Thymus (tissue), 11 donors: ENCODE results near the gene SOX8. TPM values are rescaled to one million over a fixed set of nuclear protein-coding genes. Genes with fewer than 3 reads are reported as not detected.

Experiments used
- DNase-seq, 9 donors: peaks; one replicate each; pipeline ENCODE4 v3.0.0-alpha.2; 2013; ENCODE audit warnings: low spot score in 9 of 9, low read depth in 6 of 9, missing footprints in 1 of 9
- H3K27ac ChIP-seq, 2 donors: one replicate each; pipeline ENCODE4 v1.5.1; 2013; ENCODE audit warnings: control low read depth in 1 of 2, low read depth in 1 of 2, low read length in 1 of 2, mild to moderate bottlenecking in 1 of 2, moderate library complexity in 1 of 2
- H3K27me3 ChIP-seq, 2 donors: one replicate each; pipeline ENCODE4 v1.5.1; 2013; ENCODE audit warnings: low read length in 1 of 2; ENCODE audit not compliant: control insufficient read depth in 2 of 2, insufficient read depth in 1 of 2
- H3K36me3 ChIP-seq, 2 donors: one replicate each; pipeline ENCODE4 v1.5.1; 2013; ENCODE audit warnings: low read length in 1 of 2, mild to moderate bottlenecking in 1 of 2, moderate library complexity in 1 of 2; ENCODE audit not compliant: control insufficient read depth in 2 of 2, insufficient read depth in 2 of 2
- H3K4me1 ChIP-seq, 2 donors: one replicate each; pipeline ENCODE4 v1.5.1; 2013; ENCODE audit warnings: low read length in 2 of 2; ENCODE audit not compliant: control insufficient read depth in 2 of 2, insufficient read depth in 2 of 2
- H3K4me3 ChIP-seq, 2 donors: one replicate each; pipeline ENCODE4 v1.5.1; 2013; ENCODE audit warnings: low read length in 2 of 2, control low read depth in 1 of 2, mild to moderate bottlenecking in 1 of 2
- H3K9me3 ChIP-seq, 2 donors: one replicate each; pipeline ENCODE4 v1.5.1; 2013; ENCODE audit warnings: low read length in 1 of 2, mild to moderate bottlenecking in 1 of 2; ENCODE audit not compliant: control insufficient read depth in 2 of 2, insufficient read depth in 1 of 2
- WGBS: extraction: QIAGEN DNeasy Blood & Tissue Kit; methylation state at CpG from one replicate; pipeline ENCODE4 v1.1.7; 2013; 5-methylcytosine and 5-hydroxymethylcytosine counted together
- polyA plus RNA-seq: library from polyadenylated mRNA; stranded (reverse); fragments of 200-250 nt; gene quantifications from one replicate; pipeline ENCODE4 v1.2.3, GENCODE V29; 2013
- total RNA-seq: library from RNA; stranded (reverse); fragments of 120-200 nt; gene quantifications from one replicate; pipeline ENCODE4 v1.2.4, GENCODE V29; 2013
- donor health status: healthy.

The SOX8 gene
- total and polyA plus RNA-seq, 2 donors: 1.3 to 2.1 TPM

DNA sequence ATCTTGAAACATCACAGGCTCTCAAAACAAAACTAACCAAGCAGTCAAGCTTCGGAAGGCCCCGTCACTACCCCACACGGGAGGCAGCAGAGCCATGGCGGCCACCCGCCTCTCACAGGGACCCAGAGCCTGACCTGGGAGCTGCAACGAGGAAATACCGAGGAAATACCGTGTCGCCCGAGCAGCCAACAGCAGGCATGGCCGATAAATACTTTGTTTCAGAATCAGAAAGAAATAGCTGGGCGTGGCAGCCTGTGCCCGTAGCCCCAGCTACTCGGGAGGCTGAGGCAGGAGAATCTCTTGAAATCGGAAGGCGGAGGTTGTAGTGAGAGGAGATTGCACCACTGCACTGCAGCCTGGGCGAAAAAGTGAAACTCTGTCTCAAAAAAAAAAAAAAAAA lies 17.7 kb upstream of the SOX8 start:
- peaks cover 3 to 22% of the 10 kb centered on the region in 2 donors for H3K36me3 ChIP-seq
- no peak overlapping the region for H3K4me3 ChIP-seq
- no peaks in the 10 kb centered on the region for H3K27me3 ChIP-seq
- peaks cover 0 to 20% of the 10 kb centered on the region in 2 donors for H3K9me3 ChIP-seq
- H3K4me1 ChIP-seq: peaks cover 0 to 6% of the 10 kb centered on the region in 2 donors
- DNase-seq: no peak
- peak overlapping the region in 1 of 2 donors; percentile 61 for H3K27ac ChIP-seq
- WGBS: 82% methylated on average over 17 of the region's 17 CpGs

DNA sequence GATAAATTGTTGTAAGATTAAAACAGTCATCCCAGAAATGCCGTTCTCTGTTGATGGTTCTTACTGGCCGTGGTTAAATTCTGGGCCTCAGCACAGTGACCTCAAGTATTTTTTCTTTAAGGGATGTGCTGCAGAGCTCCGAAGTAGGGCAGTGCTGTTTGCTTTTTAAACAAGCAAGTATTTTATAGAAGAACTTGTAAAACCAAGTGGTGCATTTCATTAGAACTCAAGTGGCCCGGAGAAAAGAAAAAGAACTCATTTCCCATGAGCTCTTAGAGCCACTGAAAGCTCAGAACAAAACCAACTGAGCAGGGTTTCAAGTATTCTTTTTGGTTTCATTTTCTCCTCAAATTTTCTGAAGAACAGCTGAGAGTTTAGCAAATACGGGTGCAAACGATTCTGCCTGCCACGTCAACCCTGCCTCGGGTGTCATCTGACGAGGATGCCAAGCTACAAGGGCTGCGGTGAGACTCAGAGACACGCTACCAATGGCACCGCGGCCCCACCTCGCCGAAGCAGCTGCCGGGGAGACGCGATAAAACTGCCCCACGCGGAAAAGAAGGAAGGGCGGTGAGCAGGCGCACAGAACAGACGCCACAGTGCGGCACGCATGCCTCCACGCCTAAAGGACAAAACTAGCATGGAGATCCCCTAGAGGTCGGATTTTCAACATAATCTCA lies 17.1 kb upstream of the SOX8 start:
- DNase-seq: no peak
- Histone ChIP-seq H3K4me1 (peaks cover 0 to 8% of the 10 kb centered on the region in 2 donors), H3K9me3 (peaks cover 0 to 20% of the 10 kb centered on the region in 2 donors), H3K36me3 (peaks cover 3 to 22% of the 10 kb centered on the region in 2 donors), H3K4me3 (no peak overlapping the region), H3K27me3 (no peaks in the 10 kb centered on the region), H3K27ac (peak overlapping the region in 1 of 2 donors; percentile 26)
- 83% methylated on average over 27 of the region's 27 CpGs for WGBS

DNA sequence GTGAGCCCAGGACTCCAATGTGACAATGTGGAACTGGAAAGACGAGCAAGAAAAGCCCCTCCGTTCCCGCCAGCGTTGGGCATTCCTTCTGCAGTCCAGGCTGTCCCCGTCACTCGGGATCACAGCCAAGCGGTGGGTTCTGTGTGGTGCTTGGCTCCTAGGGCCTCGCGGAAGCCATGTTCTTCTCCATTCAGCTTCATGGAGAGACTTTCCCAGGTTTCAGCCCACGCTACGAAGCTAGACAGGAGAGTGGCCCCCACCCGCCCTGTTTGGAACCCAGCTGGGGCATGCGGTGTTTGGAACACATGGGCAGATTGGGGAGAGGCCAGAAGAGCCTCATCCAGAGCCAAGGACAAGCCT lies 16.6 kb upstream of the SOX8 start:
- H3K27ac ChIP-seq: no peak overlapping the region
- 97% methylated on average over 13 of the region's 13 CpGs for WGBS
- H3K4me1 ChIP-seq: peaks cover 5 to 13% of the 10 kb centered on the region in 2 donors
- H3K9me3 ChIP-seq: peaks cover 0 to 20% of the 10 kb centered on the region in 2 donors
- no peak overlapping the region for H3K4me3 ChIP-seq
- DNase-seq: no peak
- peaks cover 3 to 22% of the 10 kb centered on the region in 2 donors for H3K36me3 ChIP-seq
- peaks cover 0 to 3% of the 10 kb centered on the region in 2 donors for H3K27me3 ChIP-seq

DNA sequence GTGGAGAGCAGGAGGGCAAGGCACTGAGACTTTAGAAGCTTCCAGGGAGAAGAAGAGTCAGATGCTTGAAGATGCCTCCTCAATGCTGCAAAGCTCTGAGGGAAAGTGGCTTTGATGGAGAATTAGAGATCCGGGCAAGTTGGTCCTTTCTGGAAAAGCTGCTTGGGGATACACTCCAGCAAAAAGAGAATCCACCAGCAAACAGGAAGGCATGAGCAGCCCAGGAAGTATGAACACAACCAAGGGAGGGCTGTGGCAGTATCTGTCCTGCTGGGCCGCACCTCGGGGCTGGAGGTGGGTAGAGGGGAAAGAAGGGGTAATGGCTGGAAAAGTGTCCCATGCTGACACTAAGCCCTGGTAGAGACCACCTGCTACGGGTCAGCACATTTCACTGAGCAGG lies 16.1 kb upstream of the SOX8 start:
- peaks cover 3 to 22% of the 10 kb centered on the region in 2 donors for H3K36me3 ChIP-seq
- peaks cover 0 to 20% of the 10 kb centered on the region in 2 donors for H3K9me3 ChIP-seq
- no peak overlapping the region for H3K4me3 ChIP-seq
- WGBS: 99% methylated on average over 4 of the region's 4 CpGs
- DNase-seq: no peak
- no peak overlapping the region for H3K27ac ChIP-seq
- peaks cover 6 to 15% of the 10 kb centered on the region in 2 donors for H3K4me1 ChIP-seq
- peaks cover 0 to 3% of the 10 kb centered on the region in 2 donors for H3K27me3 ChIP-seq

DNA sequence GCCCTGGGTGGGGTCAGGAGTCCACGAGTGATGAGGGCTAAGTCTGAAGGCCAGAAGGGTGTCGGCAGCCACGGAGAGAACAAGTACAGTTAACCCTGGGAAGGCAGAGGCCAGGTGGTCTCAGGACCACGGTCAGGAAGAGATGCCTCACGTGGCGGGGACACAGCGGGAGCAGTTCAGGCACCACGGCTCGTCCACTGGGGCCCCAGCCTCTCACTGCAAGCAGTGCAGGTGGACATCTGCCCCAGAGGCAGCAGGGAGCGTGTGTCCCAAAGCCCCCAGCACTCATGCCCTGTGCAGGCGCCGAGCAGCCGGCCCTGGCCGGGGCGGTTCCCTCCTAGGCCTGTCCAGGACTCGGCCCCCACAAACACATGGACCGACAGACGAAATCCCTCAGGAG lies 15.5 kb upstream of the SOX8 start:
- H3K4me3 ChIP-seq: no peak overlapping the region
- H3K27ac ChIP-seq: no peak overlapping the region
- H3K36me3 ChIP-seq: peaks cover 3 to 22% of the 10 kb centered on the region in 2 donors
- WGBS: 99% methylated on average over 18 of the region's 18 CpGs
- H3K9me3 ChIP-seq: peaks cover 0 to 21% of the 10 kb centered on the region in 2 donors
- H3K4me1 ChIP-seq: peaks cover 6 to 15% of the 10 kb centered on the region in 2 donors
- peaks cover 0 to 3% of the 10 kb centered on the region in 2 donors for H3K27me3 ChIP-seq
- no peak for DNase-seq

DNA sequence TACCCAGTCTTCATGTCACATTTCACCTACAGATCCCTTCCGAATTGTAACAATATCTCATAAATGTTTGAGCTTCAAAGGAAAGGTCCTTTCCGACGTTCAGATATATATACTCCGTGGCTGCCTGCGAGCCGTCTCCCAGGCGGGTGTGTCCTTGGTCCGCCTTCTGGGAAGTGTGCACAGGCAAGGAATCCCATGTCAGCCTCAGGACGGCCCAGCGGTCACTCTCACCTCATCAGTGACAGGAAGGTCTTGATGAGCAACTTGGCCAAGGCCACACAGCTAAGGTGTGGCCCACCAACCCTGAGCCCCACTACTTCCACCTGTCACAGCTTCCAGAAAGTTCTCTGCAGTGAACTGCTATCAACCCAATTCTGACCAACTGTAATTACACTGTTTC lies 15.1 kb upstream of the SOX8 start:
- peaks cover 0 to 26% of the 10 kb centered on the region in 2 donors for H3K9me3 ChIP-seq
- H3K4me1 ChIP-seq: peaks cover 10 to 15% of the 10 kb centered on the region in 2 donors
- WGBS: 96% methylated on average over 10 of the region's 10 CpGs
- H3K27ac ChIP-seq: no peak overlapping the region
- peaks cover 3 to 22% of the 10 kb centered on the region in 2 donors for H3K36me3 ChIP-seq
- DNase-seq: no peak
- H3K4me3 ChIP-seq: no peak overlapping the region
- H3K27me3 ChIP-seq: peaks cover 1 to 8% of the 10 kb centered on the region in 2 donors

DNA sequence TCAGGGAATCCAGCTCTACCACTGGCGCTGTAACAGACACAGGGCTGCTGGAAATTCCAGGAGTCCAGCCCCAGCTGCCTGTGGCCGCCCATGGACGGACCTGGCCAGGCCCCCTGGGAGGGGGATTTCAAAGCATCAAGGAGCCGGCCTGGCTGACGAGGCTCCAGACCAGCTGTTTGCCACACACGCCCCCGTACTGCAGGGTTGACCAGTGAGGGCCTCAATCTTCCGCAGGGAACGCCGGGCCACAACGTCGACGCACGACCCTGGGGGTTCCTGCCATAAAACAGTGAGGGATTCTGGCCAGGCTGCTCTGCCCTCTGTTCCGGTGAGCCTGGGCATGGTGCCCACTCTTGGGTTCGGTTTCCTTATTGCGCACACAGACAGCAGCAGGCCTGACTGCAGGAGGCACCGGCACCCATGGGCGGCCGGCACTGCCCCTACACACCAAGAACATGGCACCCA lies 14.5 kb upstream of the SOX8 start:
- Histone ChIP-seq H3K36me3 (peaks cover 3 to 22% of the 10 kb centered on the region in 2 donors), H3K27me3 (peaks cover 8 to 13% of the 10 kb centered on the region in 2 donors), H3K9me3 (peaks cover 0 to 27% of the 10 kb centered on the region in 2 donors), H3K4me3 (no peak overlapping the region), H3K4me1 (peaks cover 10 to 15% of the 10 kb centered on the region in 2 donors), H3K27ac (no peak overlapping the region)
- no peak for DNase-seq
- 96% methylated on average over 20 of the region's 20 CpGs for WGBS

DNA sequence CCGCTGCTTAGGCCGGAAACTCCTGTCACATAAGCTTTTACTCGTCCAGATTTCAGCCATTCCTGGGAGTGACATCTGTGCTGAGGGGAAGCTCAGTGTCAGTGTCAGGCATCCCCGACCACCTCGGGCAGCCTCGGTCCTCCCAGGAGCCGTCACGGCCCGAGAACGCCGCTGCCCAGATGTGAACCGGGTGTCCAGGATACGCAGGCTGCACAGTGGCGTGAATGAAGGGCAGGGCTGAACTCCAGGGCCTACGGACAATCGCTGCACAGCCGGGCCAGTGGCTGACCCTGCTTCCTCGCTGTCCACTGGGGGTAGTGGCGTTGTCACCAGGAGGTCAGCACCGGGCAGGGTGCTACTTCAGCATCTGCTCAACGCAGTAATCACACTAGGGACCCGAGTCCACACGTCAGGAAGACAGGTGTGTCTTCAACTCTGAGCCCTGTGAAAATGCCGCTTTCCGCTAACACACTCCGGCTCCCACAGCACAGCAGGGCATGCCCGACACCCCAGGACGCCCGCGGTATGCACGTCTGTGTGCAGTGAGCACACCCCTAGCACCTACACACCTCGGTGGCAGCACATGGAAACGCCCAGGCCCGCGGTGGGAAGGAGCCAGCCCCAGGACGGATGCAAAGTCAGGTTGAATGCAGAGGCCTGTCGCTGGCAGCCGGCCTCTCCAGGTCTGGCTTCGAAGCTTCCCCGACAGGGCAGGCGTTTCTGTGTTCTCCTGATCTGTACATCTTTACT lies 13.8 kb upstream of the SOX8 start:
- peaks cover 0 to 27% of the 10 kb centered on the region in 2 donors for H3K9me3 ChIP-seq
- DNase-seq: no peak
- 98% methylated on average over 41 of the region's 41 CpGs for WGBS
- peaks cover 9 to 19% of the 10 kb centered on the region in 2 donors for H3K27me3 ChIP-seq
- no peak overlapping the region for H3K27ac ChIP-seq
- H3K36me3 ChIP-seq: peaks cover 3 to 22% of the 10 kb centered on the region in 2 donors
- H3K4me1 ChIP-seq: peaks cover 10 to 15% of the 10 kb centered on the region in 2 donors
- no peak overlapping the region for H3K4me3 ChIP-seq

DNA sequence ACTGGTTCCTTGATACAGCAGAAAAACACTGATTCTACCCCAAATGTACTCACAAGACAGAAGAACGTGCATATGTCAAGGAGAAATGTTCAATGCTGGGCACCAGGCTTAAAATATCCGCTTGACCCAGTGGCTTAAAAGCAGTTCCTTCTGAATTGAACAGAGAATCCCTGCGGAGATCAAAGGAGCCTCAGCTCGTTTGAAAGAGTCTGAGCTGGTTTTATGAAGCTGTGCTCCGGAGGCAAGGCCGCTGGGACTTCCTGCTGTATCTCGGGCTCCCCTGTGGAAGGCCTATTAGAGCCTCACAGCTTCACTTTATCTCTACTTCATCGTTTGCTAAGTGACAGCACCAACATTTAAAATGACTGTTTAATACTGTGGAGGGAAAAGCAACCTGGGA lies 12.9 kb upstream of the SOX8 start:
- Histone ChIP-seq H3K27me3 (peaks cover 9 to 23% of the 10 kb centered on the region in 2 donors), H3K36me3 (peaks cover 3 to 22% of the 10 kb centered on the region in 2 donors), H3K27ac (no peak overlapping the region), H3K9me3 (peaks cover 0 to 27% of the 10 kb centered on the region in 2 donors), H3K4me1 (peaks cover 10 to 15% of the 10 kb centered on the region in 2 donors), H3K4me3 (no peak overlapping the region)
- 95% methylated on average over 8 of the region's 8 CpGs for WGBS
- DNase-seq: no peak
